ENCODE data around the gene BMP3.

Gene BMP3

GRCh38 chr4:81042578-81043365 is 12.3 kb downstream of the BMP3 start:
- no peak for DNase-seq (ENCODE audit: low spot score)

DNA sequence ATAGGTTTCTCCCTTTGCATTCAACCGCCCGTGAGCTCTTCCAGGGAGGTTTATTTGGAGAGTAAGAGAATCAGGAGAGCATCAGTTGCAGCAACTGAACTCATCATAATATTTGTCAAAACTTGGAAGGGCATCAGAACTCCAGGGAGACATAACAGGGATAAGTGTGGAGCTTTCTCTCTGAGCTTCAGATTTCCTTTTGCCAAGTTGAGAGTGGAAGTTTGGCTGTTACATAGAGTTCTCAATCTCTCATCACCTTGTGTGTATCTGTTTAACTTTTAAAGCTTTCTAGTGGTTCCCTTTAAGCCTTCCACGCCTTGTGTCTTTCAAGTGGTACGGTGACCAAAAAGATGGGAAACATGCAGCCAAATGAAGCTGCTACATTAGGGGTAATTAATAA is 18.8 kb downstream of the BMP3 start:
- no peak for DNase-seq (ENCODE audit: low spot score)

GRCh38 chr4:81049907-81050306 is 19.4 kb downstream of the BMP3 start:
- no peak for DNase-seq (ENCODE audit: low spot score)

GRCh38 chr4:81052119-81053068 is 21.9 kb downstream of the BMP3 start:
- DNase-seq (ENCODE audit: low spot score) = peak; percentile 34

DNA sequence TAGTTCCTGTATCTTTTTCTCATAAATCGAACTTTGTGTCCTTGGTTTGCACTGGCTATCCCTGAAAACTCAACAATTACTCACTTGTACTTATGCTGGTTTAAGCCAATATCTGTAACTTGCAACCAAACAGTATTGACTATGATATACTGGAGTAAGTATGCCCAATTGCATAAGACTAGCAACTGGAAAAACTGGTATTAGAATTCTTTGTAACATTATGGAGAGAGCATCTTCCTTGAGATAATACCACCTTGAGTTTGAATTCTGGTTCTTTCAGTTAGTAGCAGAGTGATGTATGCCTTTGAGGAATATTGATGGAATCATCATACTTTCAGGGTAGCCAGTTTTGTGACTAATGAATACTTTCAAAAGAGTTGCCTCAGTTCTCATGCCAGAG is 28.1 kb downstream of the BMP3 start:
- no peak for DNase-seq (ENCODE audit: low spot score)

- DNase-seq (ENCODE audit: low spot score) = no peak
Measured at GRCh38 chr4:81060587-81061343, 30.3 kb downstream of the BMP3 start.

DNA sequence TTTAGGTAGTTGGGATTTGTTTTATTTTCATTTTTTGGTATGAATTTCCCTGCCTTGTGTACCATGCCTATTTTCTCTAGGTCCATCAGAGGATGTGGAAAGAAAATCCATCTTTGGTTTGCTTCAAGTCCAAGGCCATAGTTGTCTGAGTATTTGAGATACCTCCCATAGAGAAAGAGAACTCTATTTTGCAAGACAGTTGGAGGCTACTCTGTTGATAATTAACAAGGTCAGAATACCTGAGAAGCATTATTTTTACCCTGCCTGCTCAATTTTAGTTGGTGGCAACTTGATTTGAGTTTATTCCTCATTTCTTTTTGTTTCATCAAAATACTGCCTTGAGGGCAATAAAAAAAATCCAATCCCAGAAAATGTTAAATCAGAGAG is 30.8 kb downstream of the BMP3 start:
- DNase-seq (ENCODE audit: low spot score) = no peak

DNA sequence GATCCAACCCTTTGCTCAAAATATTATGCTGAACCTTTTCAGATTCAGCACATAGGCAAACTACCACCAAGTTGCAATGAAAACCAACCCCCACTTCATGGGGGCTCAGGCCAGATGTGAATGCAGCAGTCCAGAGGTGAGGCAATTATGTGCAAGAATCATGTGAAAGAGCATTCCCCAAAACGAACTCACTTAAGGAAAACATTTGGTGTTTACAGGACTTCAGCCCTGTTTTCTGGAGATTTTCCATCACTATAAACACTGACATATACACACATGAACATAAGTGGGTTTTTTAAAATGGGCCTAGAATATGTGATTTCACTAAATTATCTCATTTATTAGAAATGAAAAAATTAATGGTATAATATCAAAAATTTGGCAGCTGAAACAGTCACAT is 31.5 kb downstream of the BMP3 start:
- DNase-seq (ENCODE audit: low spot score) = no peak

GRCh38 chr4:81065446-81065845 is 34.9 kb downstream of the BMP3 start:
- no peak for DNase-seq (ENCODE audit: low spot score)

DNA sequence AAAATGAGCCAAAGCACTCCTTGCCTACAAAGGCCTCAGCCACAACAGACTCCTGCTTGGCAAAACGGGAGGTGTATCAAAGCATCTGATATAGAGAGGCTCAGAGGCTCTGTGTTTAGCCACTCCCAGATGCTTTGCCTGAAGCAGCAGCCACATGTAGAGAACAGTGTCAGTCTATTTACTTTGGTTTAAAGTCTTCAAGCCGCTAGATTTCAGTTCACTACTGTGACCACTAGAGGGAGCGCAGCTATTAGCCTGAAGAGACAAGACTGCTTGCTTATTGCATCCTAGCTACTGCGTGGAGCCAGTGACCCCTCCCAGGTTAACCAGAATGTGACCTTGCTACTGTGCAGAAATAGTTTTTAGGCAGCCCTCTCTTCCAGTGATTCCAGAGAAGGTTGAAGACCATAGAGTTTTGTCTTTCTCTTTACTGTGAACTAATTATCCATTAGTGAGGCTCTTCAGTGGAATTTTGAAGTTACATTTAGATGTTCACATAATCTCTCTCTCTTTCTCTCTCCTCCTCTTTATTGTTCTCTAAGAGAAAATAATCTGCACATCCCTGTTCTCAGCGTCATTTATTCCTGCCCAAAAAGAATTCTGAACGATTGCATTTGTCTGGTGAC is 39.3 kb downstream of the BMP3 start:
- DNase-seq (ENCODE audit: low spot score) = peak; percentile 81

- no peak for DNase-seq (ENCODE audit: low spot score)
Measured at GRCh38 chr4:81071013-81071412, 40.5 kb downstream of the BMP3 start.

GRCh38 chr4:81081156-81081555 is 50.6 kb downstream of the BMP3 start:
- no peak for DNase-seq (ENCODE audit: low spot score)

- no peak for DNase-seq (ENCODE audit: low spot score)
Measured at GRCh38 chr4:81084029-81084428, 53.5 kb downstream of the BMP3 start.

GRCh38 chr4:81084634-81085033 is 54.1 kb downstream of the BMP3 start:
- no peak for DNase-seq (ENCODE audit: low spot score)

- no peak for DNase-seq (ENCODE audit: low spot score)
Measured at GRCh38 chr4:81085291-81085690, 54.8 kb downstream of the BMP3 start.

- DNase-seq (ENCODE audit: low spot score) = no peak
Measured at GRCh38 chr4:81085979-81086378, 55.5 kb downstream of the BMP3 start.

DNA sequence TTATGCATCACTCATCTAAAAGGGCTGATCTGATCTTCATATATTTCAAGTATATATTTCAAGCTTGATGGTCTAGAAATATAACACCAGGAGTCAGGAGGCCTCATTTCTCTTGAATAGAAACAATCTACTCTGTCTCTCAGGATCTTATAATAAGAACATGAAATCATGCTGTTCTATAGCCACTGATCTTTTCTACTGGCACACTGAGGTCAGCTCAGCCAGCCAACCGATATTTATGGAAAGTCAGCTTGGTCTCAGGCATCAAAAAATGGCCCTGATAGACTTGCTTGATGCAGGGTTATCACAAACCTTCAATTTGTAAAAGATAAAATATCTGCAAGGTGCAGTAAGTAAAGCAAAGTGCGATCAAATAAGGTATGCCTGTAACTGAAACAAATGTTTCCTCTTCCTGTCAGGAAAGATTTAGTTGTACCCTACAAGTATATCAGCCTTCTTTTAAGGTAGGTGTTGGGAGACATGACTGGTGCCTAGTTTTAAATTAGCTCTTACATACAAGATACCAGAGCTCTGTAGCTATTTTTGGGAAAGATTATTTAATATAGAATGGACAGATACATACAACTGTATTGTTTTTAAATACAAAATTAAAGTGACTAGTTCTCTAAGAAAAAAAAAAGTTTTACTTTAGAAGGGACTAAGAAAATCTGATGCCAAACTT is 63.4 kb downstream of the BMP3 start:
- no peak for DNase-seq (ENCODE audit: low spot score)

GRCh38 chr4:81095389-81095788 is 64.9 kb downstream of the BMP3 start:
- no peak for DNase-seq (ENCODE audit: low spot score)

- no peak for DNase-seq (ENCODE audit: low spot score)
Measured at GRCh38 chr4:81096566-81096965, 66.1 kb downstream of the BMP3 start.

DNA sequence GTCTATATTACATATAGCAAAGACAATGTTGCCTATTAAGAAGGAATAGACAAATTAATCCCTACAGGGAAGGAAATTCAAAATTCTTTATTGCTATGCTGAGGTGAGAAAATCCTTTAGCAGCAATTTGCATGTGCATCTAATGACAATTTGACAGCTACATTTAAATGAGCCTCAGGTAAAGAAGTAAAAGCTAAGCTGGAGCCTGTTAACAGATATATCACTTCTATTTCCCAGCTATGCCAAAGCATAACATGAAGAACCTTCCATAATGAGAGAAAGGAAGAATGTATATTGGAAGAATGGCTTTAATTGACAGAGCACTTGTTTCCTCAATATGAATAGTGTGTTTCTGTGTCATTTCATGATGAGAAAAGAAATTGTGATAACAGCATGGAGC is 71.6 kb downstream of the BMP3 start:
- no peak for DNase-seq (ENCODE audit: low spot score)

- no peak for DNase-seq (ENCODE audit: low spot score)
Measured at GRCh38 chr4:81106150-81106549, 75.6 kb downstream of the BMP3 start.
